Tibial nerve (tissue), 4 donors: ENCODE data around the gene CHD6.

Experiments used
- EP300 ChIP-seq, 2 donors: sonication (generic); formaldehyde crosslinking; IDR thresholded peaks; one replicate each; pipeline ENCODE4 v1.6.1; 2017; ENCODE audit warnings: antibody characterized with exemption in 2 of 2, mild to moderate bottlenecking in 1 of 2
- TF ChIP-seq, protein P1 (sequence below), 5 experiments: fragments of 200-600 bp in 3 of 5; fragments of 450-650 bp in 2 of 5; sonication (generic) in 3 of 5; IDR thresholded peaks; one replicate each; pipeline ENCODE4 v1.5.1; 2016 to 2019; ENCODE audit warnings: antibody characterized with exemption in 5 of 5, mild to moderate bottlenecking in 3 of 5, moderate library complexity in 2 of 5

DNA sequence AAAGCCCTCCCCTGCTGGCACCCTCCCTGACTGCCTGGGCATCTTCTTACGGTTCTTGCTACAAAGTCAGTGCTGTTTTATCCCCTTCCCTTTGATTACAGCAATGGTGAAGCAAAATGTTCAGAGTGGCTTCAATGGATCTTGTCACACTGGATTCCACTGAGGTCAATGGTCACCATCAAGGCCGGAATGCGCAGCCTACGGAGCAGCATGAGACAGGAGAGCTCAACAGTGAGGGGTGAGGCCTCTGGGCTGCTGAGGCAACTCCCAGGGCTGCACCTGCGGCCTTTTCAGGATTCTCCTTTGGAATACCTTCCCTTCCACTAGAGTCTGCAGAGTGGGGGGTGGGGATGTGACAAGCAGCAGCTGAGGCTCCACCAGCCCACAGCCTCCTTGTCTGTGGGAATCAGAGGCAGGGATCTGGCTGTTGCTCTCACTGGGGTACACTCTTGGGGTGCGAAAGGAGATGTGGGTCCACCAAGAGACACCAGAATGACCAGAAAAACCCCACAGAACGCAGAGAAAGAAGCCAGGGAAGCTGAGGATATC is 211.2 kb downstream of the CHD6 start:
- TF ChIP-seq, protein P1, sequence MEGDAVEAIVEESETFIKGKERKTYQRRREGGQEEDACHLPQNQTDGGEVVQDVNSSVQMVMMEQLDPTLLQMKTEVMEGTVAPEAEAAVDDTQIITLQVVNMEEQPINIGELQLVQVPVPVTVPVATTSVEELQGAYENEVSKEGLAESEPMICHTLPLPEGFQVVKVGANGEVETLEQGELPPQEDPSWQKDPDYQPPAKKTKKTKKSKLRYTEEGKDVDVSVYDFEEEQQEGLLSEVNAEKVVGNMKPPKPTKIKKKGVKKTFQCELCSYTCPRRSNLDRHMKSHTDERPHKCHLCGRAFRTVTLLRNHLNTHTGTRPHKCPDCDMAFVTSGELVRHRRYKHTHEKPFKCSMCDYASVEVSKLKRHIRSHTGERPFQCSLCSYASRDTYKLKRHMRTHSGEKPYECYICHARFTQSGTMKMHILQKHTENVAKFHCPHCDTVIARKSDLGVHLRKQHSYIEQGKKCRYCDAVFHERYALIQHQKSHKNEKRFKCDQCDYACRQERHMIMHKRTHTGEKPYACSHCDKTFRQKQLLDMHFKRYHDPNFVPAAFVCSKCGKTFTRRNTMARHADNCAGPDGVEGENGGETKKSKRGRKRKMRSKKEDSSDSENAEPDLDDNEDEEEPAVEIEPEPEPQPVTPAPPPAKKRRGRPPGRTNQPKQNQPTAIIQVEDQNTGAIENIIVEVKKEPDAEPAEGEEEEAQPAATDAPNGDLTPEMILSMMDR (IDR thresholded peaks at IDR 0.05): no peak
- no peak for TF ChIP-seq EP300 (IDR thresholded peaks at IDR 0.05)
